GM18868 (cell line): ENCODE measurements around the gene FAM131C.
"Not testable (repeated sequence)": the region's sequence is repeated elsewhere in the genome, so short reads cannot be mapped to it uniquely, and the experiment has no call there.

Experiments
- ATAC-seq: cut with Tn5 transposase; IDR thresholded peaks from one replicate; pipeline ENCODE4 v1.9.1; 2021; ENCODE audit warnings: mild to moderate bottlenecking, moderate library complexity; ENCODE audit not compliant: unreplicated experiment

FAM131C gene

DNA sequence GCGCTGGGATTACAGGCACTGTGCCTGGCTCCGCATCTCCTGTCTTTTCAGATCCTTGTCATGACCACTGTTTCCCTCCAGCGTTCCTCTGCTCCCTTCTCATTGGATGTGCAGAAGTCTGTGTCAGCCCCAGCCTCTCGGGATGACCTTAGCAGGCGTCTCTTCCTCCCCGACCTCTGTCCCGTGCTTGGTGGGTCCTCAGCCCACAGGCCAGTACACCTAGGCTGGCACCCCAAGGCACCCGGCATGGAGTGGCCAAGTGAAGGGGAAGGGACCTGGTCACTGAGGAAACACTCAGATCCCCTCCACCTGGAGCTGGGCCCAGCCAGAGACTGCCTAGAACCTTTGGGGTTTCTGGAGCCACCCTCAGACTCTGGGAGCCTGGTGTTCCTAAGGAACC lies 32.3 kb downstream of the FAM131C start:
- no peak for ATAC-seq

DNA sequence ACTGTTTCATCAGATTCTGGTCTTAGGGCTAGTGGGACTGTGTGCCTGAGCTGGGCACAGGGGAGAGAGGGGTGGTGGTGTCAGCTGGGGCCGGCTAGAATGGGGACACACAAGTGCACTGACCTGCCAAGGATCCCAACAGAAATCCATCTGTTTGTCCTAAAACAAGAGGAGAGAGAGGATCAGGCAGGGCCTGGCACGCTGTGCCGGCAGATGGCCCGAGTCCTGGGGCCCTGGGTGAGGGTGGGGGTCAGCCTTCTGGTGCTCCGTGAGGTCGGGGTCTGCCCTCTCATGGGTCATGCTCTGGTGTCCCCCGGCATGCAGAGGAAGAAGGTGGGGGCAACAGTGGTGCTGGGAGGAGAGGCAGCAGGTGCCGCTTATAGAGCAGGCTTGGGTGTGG lies 33.6 kb downstream of the FAM131C start:
- not testable (repeated sequence) for ATAC-seq

DNA sequence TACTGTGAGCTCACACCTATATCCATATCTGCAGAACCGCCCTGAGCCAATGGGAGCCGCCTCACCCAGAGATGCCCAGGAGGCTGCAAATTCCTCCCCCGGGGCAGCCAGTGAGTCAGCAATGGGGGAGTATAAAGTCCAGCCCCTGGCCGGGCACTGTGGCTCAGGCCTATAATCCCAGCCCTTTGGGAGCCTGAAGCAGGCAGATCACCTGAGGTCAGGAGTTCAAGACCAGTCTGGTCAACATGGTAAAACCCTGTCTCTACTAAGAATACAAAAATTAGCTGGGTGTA lies 34.9 kb downstream of the FAM131C start:
- no peak for ATAC-seq

DNA sequence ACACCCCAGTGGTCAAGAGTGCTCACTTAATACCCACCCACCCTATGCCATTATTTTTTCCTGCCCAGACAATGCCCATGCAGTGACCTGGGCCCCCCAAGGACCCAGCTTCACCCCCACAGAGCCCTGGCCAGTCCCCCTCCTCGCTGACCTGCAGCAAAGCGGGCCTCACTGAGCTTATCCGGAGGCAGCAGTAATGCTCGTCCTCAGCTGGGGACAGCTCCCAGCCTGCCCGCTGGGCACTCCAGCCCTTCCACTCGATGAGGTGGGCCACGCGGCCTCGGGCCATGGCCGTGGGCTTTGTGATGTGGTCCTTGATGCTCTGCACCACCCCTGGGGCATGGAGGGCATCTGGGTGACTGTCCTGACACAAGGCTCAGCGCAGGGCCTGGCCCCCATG lies 37.0 kb downstream of the FAM131C start:
- not testable (repeated sequence) for ATAC-seq

DNA sequence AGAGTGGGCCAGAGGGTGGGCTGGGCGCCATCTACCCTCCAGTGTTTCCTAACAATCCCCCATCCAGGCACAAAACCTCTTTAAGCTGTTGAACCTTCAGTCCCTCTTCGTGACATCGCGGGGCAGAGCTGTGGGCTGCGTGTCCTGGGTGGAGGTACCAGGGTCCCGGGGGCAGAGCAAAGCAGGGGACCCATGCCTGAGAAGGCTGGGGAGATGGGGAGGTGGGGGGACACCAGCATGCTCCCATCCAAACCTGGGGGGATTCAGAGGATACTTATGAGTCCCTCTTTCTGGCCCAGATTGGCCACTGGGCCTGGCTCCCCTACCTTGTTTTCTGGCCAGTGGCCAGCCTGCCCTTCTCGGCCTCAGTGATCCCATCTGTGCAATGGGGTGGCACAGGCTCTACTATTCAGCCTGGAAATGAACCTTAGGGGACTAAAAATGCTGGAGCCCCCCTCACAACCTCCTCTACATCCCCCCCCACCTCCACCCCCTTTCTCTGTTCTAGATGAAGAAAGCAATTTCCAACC lies 40.3 kb downstream of the FAM131C start:
- ATAC-seq: not testable (repeated sequence)

DNA sequence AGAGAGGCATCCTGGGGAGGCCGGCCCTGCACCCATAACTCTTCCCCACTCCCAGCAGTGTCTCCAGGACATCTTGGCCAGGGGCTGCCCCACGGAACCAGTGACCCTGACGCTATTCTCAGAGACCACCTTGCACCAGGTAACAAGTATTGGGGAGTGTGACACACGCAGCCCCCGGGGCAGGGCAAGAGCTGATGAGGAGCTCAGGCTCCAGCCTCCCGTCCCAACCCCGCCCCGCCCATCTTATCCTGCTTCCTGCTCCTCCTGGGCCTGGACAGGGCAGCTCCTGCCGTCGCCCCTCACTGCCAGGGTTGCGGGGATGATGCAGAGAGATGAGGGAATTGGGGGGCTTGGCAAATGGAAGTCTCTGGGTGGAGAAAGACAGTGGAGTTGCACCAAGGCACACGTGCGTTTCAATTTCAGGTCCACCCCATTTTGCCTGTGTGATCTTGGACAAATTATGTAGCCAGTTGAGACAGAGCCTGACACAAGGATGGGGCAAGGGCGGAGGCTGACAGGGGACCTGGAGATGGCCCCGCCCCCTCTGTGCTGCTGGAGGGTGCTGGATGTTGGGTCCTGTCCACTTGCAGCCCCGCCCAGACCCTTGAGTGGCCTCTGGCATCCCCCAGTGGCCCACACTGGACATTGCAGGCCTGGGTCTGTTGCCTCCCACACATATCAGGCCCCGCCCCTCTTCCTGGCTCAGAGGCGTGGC lies 40.9 kb downstream of the FAM131C start:
- peak; percentile 53 for ATAC-seq

DNA sequence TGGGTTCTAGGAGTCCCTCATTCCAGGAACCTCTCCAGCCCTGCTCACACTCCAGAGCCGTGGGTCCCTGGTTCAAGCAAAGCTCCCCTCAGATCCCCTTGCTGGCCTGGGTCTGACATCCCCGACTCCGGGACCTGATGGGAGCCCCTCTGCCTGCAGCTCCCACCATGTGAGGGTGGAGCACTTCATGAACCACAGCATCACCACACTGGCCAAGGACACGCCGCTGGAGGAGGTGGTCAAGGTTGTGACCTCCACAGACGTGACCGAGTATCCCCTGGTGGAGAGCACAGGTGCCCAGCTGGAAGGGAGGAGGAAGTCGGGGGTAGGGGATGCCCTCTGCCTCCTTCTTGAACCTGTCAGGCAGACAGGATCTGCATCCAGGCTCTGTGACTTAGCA lies 41.9 kb downstream of the FAM131C start:
- ATAC-seq: no peak

DNA sequence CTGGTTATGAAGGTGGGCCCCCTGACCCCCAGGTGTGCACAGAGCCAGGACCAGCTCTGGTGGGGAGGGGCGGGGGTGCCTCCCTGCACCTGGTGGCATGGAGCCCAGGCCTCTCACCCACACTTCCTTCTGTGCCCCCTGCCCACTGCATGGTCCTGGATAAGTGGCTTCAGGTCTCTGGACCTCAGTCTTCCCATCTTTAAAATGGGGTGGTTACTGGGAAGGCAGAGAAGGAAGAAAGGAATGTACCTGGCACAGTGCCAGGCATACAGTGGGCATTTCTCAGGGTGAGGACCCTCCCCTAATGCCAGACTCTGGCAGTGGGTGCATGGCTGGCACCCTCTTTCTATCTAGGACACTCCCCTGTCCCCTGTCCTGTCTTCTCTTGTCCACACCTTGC lies 44.2 kb downstream of the FAM131C start:
- no peak for ATAC-seq

DNA sequence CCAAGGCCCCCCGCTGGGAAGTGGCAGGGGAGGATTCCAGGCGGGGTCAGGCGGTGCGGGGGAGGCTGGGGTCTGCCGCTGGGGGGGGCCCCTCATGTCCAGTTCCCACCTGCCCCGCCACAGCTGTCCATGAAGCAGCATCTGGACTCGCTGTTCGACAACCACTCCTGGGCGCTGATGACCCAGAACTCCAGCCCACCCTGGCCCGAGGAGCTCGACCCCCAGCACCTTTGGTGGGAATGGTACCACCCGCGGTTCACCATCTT lies 44.5 kb downstream of the FAM131C start:
- not testable (repeated sequence) for ATAC-seq

DNA sequence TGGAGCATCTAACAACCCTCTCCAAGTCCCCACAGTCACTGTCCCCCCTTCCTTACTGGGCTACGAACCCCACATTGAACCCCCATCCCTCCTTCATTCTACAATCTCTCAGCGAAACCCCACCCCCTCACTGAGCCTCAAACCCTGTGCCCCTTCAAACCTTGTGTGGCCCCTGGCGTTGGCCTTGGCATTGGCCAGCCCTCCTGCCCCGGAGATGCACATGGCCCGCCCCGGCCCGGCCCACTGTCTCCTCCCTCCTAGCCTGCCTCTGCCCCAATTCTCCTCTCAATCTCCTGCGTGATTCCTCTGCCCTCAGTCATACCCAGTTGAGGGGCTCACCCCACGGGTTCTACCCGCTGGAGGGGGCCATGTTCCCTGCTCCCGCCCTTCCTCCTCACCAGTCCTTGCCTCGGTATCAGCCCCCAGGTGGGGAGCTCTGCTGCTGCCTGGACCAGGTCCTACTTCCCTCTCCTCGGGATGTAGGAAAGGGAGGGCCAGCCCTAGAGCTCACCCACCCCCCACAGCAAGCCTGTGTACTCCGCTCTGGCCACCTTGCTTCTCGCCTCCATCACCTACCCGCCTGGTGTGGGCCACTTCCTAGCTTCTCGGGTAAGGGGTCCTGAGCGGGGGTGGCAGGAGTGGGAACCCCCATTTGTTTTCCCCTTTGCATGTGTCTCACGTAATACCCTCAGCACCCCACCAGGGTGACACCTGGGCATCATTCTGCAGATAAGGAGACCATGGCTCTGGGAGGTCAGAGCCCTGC lies 45.0 kb downstream of the FAM131C start:
- ATAC-seq: no peak

DNA sequence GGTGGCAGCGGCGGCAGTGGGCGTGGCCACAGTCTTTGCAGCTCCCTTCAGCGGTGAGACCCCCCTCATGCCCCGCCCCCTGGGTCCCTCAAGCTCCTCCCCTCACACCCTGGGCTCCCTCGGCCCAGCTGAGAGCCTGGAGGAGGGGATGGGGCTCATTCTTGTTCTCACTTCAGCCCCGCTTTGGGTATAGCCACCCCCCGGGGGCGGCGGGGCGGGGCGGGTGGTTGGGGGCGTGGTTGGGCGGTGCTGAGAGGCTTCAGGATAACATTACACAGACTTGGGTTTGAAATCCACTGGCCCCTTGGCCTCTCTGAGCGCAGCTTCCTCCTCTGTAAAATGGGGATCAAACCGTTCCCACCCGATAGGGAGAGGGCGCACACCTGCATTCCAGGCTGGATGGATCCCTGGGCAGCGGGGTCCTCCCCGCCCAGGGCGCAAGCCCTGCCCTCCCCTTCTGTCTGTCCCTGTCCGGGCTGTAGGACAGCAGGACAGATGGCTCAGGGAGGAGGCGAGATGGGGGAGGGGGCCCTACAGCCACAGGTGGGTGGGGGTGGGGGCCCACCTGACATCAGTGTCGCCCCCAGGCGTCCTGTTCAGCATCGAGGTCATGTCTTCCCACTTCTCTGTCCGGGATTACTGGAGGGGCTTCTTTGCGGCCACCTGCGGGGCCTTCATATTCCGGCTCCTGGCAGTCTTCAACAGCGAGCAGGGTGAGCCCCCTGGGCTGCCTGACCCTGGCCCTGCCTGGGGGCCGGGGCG lies 46.5 kb downstream of the FAM131C start:
- ATAC-seq: no peak

DNA sequence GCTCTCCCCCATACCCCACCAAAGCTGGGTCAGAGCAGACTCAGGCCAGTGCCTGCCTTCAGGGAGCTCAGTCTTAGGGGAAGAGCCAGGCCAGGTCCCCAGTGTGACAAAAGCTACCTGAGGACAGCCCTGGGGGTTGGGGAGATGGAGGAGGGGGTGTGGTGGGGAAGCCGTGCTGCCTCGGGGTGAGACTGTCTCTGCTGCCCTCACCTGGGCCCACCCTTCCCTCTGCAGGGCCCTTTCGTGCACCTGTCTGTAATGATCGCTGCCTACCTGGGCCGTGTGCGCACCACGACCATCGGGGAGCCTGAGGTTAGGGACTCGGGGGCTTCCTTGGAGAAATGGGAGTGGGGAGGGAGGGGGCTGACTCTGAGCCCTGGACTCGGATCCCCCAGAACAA lies 47.1 kb downstream of the FAM131C start:
- not testable (repeated sequence) for ATAC-seq

DNA sequence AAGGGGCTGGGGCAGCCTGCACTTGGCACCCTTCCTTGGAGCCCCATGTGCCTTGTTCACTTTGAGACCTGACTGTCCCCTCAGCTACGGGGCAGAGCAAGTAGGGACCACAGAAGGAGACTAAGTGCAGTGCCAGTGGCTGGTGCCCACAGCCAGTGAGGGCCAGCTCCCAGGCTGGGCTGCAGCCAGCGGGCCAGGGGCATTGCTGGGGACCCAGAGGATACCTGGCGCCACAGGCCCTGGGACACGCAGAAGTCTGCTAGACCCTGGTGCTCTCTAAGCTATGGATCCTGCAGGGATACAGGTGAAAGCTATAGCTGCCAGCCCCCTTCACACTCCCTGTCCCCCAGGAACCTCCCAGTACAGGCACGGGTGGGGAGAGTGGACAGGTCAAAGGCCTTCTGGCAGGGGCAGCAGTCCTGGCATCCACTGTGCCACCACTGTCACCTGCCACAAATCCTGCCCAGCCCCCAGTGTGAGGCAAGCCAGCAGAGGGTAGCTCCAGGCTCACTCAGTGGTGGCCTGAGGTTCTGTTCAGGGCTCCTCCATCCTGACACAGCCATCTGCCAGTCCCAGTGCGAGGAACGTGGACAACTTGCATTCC lies 50.3 kb downstream of the FAM131C start:
- no peak for ATAC-seq

DNA sequence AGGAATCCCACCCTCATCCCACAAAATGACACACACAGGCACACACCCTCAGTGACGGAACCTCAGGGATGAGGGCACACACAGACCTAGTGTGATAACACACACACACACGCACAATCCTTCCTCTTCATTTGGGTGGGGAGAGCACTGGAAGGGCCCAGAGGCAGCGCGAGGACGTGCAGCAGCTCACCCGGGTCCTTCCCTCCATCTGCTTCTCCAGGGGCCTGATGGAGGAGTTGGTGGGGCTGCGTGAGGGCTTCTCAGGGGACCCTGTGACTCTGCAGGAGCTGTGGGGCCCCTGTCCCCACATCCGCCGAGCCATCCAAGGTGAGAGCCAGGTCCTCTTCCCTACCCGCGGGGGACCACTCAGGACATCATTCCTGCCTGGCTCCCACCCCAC lies 51.1 kb downstream of the FAM131C start:
- ATAC-seq: no peak

DNA sequence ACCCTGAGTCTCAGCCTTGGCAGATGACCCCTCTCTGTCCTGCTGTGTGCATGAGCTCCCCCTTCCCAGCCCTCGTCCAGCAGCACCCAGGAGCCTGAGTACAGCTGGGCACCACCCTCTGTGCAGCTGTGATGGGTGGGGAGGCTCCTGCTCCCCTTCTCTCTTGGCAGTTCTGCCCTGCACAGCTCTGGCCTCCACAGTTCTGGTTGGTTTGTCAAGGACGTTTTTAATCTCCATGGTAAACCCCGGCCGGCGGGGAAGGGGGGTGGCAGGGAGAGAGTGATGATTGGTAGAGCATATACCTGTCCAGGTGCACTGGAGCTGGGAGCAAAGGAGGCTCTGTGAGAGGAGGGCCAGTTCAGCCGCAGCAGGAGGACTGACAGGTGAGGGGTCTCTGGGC lies 51.8 kb downstream of the FAM131C start, which contains the start of gene CLCNKA:
TSS of gene CLCNKA (plus strand) at position 356 of the 400 bp plus-strand sequence. CDS start 584 bp downstream, outside the sequence.
- no peak for ATAC-seq

DNA sequence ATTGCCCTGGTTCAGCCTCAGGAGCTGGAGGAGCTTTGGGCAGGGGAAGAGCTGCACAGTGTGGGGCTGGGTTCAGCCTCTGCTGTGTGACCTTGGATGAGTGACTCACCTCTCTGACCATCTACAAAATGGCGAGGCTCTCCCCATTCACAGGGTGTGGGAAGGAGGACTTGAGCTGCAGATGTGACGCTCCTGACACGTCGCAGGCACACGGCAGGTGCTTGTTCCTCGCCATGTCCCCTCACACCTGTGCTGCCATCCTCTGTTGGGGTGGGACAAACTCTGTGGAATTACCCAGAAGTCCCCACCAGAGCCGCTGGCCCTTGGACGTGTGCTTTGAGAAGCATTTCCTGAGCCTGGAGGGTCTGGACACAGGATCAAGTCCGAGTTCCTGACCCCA lies 52.6 kb downstream of the FAM131C start:
- not testable (repeated sequence) for ATAC-seq

DNA sequence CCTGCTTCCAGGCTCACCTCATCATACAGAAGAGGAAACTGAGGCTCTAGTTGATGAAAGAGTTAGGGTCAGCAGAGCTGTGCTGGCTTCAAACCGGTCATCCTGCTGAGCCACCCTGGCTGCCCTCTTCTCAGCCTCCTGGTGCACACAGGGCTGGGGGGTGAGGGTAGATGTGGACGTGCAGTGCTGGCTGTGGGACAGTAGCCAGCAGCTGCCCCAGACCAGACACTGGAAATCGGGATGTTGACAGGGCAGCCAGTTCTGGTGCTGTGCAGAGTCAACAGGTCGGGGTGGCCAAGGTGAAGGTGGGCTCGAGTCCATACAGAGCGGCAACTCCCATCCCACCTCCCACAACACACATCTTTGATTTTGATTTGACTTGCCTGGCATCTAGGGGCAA lies 53.1 kb downstream of the FAM131C start:
- no peak for ATAC-seq

DNA sequence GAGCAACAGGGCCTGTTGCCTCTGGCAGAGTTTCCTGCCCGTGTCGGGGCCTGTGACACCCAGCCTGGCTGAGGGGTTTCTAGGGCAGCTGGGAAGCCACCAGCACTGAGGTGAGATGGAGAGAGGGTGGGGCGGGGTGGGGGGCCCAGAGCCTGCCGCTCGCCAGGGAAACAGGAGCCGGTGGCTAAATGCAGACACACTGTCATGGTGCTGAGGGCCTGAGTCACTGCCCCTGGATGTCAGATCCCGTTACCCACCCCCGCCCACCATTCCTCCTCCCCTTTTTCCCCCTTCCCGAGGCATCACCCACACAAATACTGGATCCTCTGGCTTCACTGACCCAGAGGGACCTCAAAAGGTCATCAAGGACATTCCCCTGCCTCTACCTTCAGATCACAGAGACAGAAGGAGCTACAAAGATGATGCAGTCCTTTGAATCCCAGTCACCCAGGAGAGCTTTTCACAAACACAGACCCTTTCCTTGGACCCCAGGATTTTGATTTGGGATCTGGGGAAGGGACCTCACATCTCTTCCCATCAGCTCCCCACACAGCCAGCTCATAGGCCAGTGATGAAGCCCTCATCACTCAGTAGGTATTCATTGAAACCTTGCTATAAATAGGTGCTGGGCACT lies 53.7 kb downstream of the FAM131C start:
- ATAC-seq: no peak

DNA sequence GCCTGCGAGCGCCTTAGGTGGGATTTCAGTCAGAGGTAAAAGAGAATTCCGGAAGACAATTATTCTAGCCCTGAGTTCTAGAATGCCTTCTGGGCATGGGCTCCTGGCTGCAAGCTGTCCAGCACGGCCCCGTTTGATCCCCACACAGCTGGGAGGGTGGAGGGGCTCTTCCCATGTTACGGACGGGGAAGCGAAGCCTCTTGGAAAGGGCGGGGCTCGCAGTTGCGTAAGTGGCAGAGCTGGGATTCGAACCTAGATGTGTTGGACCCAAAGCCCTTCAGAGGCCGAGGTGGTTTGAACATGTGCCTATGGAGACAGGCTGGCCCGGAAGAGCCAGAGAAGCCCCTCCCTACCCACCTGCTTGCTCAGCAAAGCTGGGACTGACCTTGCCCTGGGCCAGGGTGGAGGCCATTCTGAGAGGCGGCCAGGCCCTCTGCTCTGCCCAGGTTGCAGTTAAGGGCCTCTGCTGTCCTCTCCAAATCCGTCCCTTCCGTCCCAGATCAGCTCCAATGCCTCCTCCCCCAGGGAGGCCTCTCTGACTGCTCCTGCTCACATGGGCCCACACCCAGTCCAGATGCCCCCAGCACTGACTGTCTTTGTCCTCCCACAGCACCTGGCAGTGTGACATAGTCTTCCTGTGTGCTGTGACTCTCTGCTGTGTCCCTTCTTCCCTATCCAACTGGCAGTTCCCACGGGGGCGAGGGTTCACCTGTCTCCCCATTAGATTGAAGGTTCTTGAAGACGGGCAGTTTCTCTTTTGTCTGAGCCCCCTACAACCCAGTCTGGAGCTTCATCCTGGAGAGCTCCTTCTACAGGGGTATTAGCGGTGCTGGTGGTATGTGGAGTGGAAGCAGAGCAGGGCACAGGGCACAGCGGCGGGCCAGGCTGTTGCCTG lies 54.5 kb downstream of the FAM131C start:
- ATAC-seq: no peak

DNA sequence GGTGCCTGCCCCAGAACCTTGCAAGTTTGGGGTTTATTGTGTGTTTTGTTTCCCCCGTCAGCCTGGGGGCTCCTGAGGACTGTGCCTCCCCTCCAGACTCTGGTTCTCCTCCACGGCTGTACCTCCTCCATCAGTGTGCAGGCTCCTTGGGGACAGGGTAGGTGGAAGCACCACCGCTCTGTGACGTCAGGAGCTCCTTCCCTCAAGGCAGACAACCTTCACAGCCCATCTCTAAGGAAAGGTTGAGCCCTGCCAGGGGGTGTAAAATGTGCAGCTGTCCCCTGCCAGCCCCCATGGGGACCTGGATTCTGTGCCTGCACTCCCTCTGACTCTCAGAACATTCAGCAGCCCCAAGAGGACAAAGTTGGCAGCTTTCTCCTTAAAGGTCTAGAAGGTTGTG lies 55.1 kb downstream of the FAM131C start:
- no peak for ATAC-seq
